G401 (cell line): ENCODE measurements around the gene GNAI2. TPM values are rescaled to one million over a fixed set of nuclear protein-coding genes. Genes with fewer than 3 reads are reported as not detected.
"Not testable (repeated sequence)": the region's sequence is repeated elsewhere in the genome, so short reads cannot be mapped to it uniquely, and the experiment has no call there.

ENCODE experiments used
- DNase-seq: peaks from one replicate; pipeline ENCODE4 v3.0.0-alpha.2; 2015; ENCODE audit warnings: low spot score
- in situ Hi-C: cut with HindIII; loops from 2 replicates; pipeline ENCODE4 v1.10.0; 2016; ENCODE audit warnings: low sequenced_read_pairs, mixed read lengths
- total RNA-seq: library from RNA; depleted of rRNA; stranded (reverse); fragments of >200 nt; shearing (Covaris generic); gene quantifications from 2 replicates; pipeline ENCODE4 v1.2.3, GENCODE V29; 2014

The GNAI2 gene
- total RNA-seq, 1 experiment from 2014 or later = 104 TPM

GRCh38 chr3:50203809-50204803 lies 31.9 kb upstream of the GNAI2 start:
- in situ Hi-C loops = no loop called here
- no peak for DNase-seq

DNA sequence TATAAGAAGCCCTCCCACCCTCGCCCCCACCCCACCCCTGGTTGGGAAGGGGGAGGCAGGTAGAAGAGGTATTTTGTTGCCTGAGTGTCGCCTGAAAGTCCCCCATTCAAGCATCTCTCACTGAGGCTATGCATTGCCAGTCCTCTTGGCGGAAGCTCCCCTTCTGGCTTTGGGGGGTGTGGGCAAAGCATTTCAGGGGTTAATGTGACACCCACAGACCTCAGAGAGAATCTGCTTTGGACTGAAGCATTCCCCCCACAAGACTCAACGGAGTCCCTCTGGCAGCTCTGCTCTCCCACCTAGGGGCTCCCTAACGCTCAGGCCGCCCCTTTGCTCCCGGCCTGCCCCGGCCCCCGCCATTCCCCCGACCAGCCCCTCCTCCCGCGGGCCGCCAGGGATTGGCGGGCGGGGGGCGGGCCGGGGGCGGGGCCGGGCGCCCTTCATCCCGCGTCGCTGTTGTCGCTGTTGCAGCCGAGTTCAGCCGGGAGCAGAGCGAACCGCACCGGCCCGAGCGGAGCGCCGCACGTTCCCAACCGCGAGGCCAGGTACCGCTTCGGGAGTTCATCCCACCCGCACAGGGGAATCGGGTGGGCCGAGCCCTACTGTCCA lies 31.1 kb upstream of the GNAI2 start, which contains the start of gene SLC38A3:
SLC38A3 (plus strand) TSS at position 468 of the 609 bp plus-strand sequence. CDS start 8,929 bp downstream, outside the sequence.
- DNase-seq = no peak

GRCh38 chr3:50205413-50206276 lies 30.4 kb upstream of the GNAI2 start:
- no peak for DNase-seq
- in situ Hi-C loops = no loop called here

More for the DNA sequence above, 31.1 kb upstream of the GNAI2 start, which contains the start of gene SLC38A3:
- in situ Hi-C loops = no loop called here

DNA sequence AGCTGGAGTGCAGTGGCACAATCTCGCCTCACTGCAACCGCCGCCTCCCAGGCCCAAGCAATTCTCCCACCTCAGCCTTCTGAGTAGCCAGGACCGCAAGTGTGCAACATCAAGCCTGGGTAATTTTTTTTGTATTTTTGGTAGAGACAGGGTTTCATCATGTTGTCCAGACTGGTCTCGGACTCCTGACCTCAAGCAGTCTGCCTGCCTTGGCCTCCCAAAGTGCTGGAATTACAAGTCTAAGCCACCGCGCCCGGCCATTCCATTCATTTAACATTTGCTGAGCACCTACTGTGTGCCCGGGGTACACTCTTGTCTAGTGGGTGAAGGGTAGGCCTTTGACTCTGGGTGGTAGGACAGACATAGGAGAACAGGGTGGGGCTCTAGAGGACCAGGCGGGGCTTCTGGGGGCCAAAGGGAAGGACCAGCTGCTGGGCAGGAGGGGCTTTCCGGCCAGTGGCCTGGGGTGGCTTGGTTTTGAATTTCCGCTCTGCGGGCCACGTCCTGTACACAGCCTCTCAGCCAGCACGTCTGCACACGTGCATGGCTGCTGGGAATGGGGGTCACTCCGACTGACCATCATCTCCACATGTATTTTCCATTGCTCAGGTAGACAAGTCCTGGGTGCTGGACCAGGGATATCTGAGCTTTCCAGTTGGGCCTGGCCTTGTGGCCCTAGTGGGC lies 28.5 kb upstream of the GNAI2 start:
- no peak for DNase-seq
- in situ Hi-C loops = no loop called here

GRCh38 chr3:50208677-50209344 lies 27.2 kb upstream of the GNAI2 start:
- no peak for DNase-seq
- in situ Hi-C loops = no loop called here

GRCh38 chr3:50210176-50210509 lies 25.9 kb upstream of the GNAI2 start:
- DNase-seq = no peak
- in situ Hi-C loops = no loop called here

DNA sequence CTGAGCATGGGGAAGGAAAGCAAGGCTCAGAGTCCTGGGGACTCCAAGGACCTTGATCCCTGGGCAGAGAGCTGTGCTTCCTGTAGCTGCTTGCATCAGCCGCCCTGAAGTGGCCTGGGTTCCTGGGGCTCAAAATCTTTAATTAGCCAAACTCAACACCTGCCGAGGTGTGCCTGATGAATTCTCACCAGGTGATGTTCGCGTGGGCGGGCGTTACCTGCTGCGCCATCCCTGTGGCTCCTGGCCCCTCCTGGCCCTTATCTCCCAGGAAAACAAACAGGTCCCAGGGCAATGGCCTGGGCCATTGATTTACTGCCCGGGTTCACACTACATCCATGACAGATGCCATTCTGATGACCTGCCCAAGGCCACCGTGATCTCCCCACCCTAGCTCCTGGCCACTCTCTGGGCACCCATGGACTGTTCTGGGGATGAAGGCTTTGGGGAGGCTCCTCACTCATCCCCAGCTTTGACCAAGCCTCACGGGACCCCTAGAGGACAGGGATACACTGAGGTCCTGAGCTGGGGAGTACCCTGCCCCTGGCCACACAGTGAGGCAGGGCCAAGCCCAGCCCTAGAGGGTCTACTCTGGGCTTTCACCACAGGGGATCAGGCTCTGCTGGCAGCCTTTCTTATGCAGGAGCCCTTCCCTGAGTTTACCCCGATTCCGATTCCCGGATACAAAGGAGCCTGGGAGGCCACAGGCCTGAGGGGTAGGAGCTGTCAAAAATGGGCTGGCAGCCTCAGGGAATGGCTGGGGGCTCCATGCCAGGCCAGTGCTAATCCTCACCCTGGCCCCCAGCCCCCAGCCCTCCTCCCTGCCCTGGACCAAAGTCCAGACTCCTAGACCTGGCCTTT lies 25.3 kb upstream of the GNAI2 start:
- no peak for DNase-seq
- in situ Hi-C loops = no loop called here

- in situ Hi-C loops, DNase-seq: not testable (repeated sequence)
Observed at GRCh38 chr3:50211368-50211717, 24.7 kb upstream of the GNAI2 start.

GRCh38 chr3:50211930-50212329 lies 24.1 kb upstream of the GNAI2 start:
- in situ Hi-C loops = no loop called here
- DNase-seq = no peak

DNA sequence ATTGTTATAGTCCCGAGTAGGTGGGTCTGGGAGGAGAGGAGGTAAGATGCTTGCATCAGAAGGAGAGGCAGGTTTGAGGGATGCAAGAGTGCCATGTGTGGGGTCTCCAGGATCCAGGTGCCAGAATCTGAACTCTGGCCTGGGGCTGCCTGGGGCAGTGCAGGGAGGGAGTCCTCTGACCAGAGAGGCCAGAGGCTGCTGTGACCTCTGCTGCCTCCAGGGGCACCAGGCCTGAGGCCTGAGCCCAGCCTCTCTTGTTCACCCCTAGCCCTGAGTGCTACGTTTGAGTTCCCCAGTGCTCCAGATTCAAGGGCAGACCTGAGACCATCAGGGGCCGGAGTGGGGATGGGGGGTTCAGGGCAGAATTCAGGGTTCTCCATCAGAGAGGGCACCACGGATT lies 23.5 kb upstream of the GNAI2 start:
- no peak for DNase-seq
- in situ Hi-C loops = no loop called here

DNA sequence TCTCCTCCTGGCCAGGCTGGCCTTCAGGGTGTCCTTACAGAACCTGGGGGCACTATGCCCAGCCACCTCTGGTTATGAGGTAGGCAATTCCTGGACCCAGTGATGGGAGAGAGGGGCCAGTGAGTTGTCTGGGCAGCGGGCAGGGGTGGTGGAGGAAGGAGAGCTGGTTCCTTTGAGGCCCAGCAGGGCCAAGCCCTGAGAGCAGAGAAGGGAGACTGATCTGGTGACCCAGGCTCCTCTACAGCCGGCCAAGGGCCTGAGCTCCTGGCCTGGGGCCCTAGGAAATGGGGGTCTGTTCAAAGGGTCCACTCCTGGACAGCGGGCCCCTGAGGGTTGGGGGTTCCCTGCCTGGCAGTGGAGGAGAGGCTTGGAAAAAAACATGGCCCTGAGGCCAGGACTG lies 23.0 kb upstream of the GNAI2 start:
- DNase-seq = no peak
- in situ Hi-C loops = no loop called here

- in situ Hi-C loops = no loop called here
- DNase-seq = no peak
Observed at GRCh38 chr3:50213373-50213772, 22.6 kb upstream of the GNAI2 start.

DNA sequence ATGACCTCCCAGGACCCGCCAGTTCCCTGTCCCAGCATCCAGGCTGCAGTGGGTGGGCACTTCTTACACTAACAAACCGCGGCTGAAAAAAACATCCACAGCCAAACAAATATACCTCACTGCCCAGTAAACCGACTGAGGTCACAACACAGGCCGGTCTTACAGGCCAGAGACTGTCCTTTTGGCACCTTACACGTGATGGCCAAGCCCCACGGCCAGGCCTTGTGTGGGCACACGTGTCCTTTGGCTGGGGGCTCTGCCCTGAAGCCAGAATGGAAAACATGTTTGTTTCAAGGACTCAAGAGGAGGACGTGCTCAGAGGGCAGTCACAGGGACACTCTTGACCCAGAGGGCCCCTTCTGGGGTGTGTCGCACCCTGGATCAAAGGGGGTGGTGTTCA lies 21.2 kb upstream of the GNAI2 start:
- no peak for DNase-seq
- in situ Hi-C loops = no loop called here

DNA sequence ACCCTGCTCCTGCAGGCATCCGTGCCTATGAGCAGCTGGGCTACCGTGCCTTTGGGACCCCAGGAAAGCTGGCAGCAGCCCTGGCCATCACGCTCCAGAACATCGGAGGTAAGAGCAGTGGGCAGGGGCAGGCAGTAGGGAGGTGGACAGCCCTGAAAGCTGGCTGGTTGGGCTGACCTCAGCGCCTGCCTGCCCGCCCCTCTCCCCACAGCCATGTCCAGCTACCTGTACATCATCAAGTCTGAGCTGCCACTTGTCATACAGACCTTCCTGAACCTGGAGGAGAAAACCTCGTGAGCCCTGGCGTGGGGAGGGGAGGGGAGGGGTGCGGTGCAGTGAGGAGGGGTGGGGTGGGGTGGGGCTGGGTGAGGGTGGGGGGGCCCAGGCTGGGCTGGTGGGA lies 20.5 kb upstream of the GNAI2 start:
- in situ Hi-C loops = no loop called here

GRCh38 chr3:50217681-50218080 lies 18.3 kb upstream of the GNAI2 start:
- in situ Hi-C loops = no loop called here

More for the DNA sequence above, 20.5 kb upstream of the GNAI2 start:
- no peak for DNase-seq

DNA sequence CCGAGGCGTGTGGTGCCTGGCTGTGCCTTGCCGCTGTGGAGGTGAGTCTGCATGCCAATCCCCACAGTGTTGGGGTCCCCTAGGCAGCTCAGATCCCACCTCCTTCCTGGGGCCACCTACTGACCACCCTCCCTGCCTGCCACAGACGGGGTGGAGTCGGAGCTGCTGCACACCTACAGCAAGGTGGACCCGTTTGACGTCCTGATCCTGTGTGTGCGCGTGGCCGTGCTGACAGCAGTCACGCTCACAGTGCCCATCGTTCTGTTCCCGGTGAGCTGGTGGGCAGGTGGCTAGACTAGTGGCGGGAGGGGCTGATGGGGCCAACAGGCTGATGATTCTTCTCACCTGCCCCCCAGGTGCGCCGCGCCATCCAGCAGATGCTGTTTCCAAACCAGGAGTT lies 17.6 kb upstream of the GNAI2 start:
- in situ Hi-C loops = no loop called here

More at GRCh38 chr3:50217681-50218080, 18.3 kb upstream of the GNAI2 start:
- no peak for DNase-seq

GRCh38 chr3:50219285-50219684 lies 16.7 kb upstream of the GNAI2 start:
- in situ Hi-C loops = no loop called here
- no peak for DNase-seq

More for the DNA sequence above, 17.6 kb upstream of the GNAI2 start:
- no peak for DNase-seq

DNA sequence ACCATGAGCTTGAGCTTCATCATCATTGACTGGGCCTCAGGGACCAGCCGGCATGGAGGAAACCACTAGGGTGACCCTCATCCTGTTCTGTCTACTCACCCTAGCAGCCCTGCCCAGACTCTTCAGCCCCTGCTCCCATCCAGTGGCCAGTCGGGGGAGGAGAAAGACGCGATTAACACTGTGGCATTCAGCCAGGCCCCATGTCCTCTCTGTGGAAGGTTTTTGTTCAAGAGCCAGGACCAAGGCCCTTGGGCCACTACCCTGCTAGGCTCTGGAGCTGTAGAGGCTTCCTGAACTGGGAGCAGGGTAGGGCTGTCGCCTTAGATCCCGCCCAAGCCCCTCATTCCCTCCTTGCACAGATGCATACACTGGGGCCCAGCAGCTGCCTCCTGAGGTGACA lies 15.9 kb upstream of the GNAI2 start:
- DNase-seq = no peak
- in situ Hi-C loops = no loop called here
